KMS-11 (cell line): ENCODE results near the gene KLHDC7B.

ENCODE experiments used
- H2AFZ ChIP-seq: fragments of 200-600 bp; sonication (generic); 2 replicates; pipeline ENCODE4 v1.6.1; 2016; ENCODE audit warnings: antibody characterized with exemption, mixed run types, low read depth
- H3K27ac ChIP-seq: fragments of 200-600 bp; sonication (generic); 2 replicates; pipeline ENCODE4 v1.6.1; 2016; ENCODE audit warnings: mild to moderate bottlenecking, mixed run types
- H3K27me3 ChIP-seq: fragments of 200-600 bp; sonication (generic); 2 replicates; pipeline ENCODE4 v1.6.1; 2017; ENCODE audit warnings: mild to moderate bottlenecking, low read depth, mixed run types, moderate library complexity; ENCODE audit not compliant: insufficient read depth
- H3K36me3 ChIP-seq: fragments of 200-600 bp; sonication (generic); 2 replicates; pipeline ENCODE4 v1.6.1; 2017; ENCODE audit warnings: mild to moderate bottlenecking, mixed run types; ENCODE audit not compliant: insufficient read depth
- H3K4me1 ChIP-seq: fragments of 200-600 bp; sonication (generic); 2 replicates; pipeline ENCODE4 v1.6.1; 2016; ENCODE audit warnings: mild to moderate bottlenecking, low read depth, mixed run types; ENCODE audit not compliant: poor library complexity, severe bottlenecking
- H3K4me2 ChIP-seq: fragments of 200-600 bp; sonication (generic); 2 replicates; pipeline ENCODE4 v1.7.0; 2016; ENCODE audit warnings: mild to moderate bottlenecking, mixed run types
- H3K4me3 ChIP-seq: fragments of 200-600 bp; sonication (generic); IDR thresholded peaks from 2 replicates; pipeline ENCODE4 v1.6.1; 2017; ENCODE audit warnings: low read depth, low read length, mixed read lengths; ENCODE audit not compliant: insufficient read depth
- H3K79me2 ChIP-seq: fragments of 200-600 bp; sonication (generic); 2 replicates; pipeline ENCODE4 v1.6.1; 2016; ENCODE audit warnings: low read depth, mixed run types; ENCODE audit not compliant: insufficient read depth
- H3K9ac ChIP-seq: fragments of 200-600 bp; sonication (generic); 2 replicates; pipeline ENCODE4 v1.6.1; 2016; ENCODE audit warnings: mild to moderate bottlenecking, mixed run types
- H4K20me1 ChIP-seq: fragments of 200-600 bp; sonication (generic); 2 replicates; pipeline ENCODE4 v1.6.1; 2016; ENCODE audit warnings: mild to moderate bottlenecking, mixed run types; ENCODE audit not compliant: insufficient read depth
- CTCF ChIP-seq: fragments of 200-600 bp; sonication (generic); conservative IDR thresholded peaks from 2 replicates; pipeline ENCODE4 v1.6.1; 2017; ENCODE audit warnings: low read depth, mild to moderate bottlenecking, antibody characterized with exemption, low read length, moderate library complexity, mixed read lengths

The KLHDC7B gene

GRCh38 chr22:50567721-50568252 lies 22.1 kb downstream of the KLHDC7B start:
- Histone ChIP-seq H3K27ac (no peak overlapping the region), H3K4me2 (no peak overlapping the region), H4K20me1 (no peaks in the 10 kb centered on the region), H3K4me3 (no peak overlapping the region), H3K36me3 (no peaks in the 10 kb centered on the region), H3K79me2 (no peaks in the 10 kb centered on the region), H3K27me3 (no peaks in the 10 kb centered on the region), H3K4me1 (peaks cover 6% of the 10 kb centered on the region), H2AFZ (no peak overlapping the region), H3K9ac (no peak overlapping the region)
- TF ChIP-seq CTCF: no peak

- no peaks in the 10 kb centered on the region for H4K20me1 ChIP-seq
- no peaks in the 10 kb centered on the region for H3K79me2 ChIP-seq
- H3K4me3 ChIP-seq: no peak overlapping the region
- H3K36me3 ChIP-seq: no peaks in the 10 kb centered on the region
- H3K4me1 ChIP-seq: peaks cover 3% of the 10 kb centered on the region
- H3K27ac ChIP-seq: no peak overlapping the region
- H2AFZ ChIP-seq: no peak overlapping the region
- no peak for TF ChIP-seq CTCF
- H3K27me3 ChIP-seq: no peaks in the 10 kb centered on the region
- no peak overlapping the region for H3K9ac ChIP-seq
- H3K4me2 ChIP-seq: no peak overlapping the region
These were observed 22.9 kb downstream of the KLHDC7B start for GRCh38 chr22:50568626-50569025.

GRCh38 chr22:50569041-50569459 lies 23.4 kb downstream of the KLHDC7B start:
- Histone ChIP-seq H3K79me2 (no peaks in the 10 kb centered on the region), H3K9ac (no peak overlapping the region), H3K36me3 (no peaks in the 10 kb centered on the region), H3K4me2 (no peak overlapping the region), H3K27me3 (no peaks in the 10 kb centered on the region), H3K4me1 (no peaks in the 10 kb centered on the region), H4K20me1 (no peaks in the 10 kb centered on the region), H2AFZ (no peak overlapping the region), H3K4me3 (no peak overlapping the region), H3K27ac (no peak overlapping the region)
- no peak for TF ChIP-seq CTCF

- no peak overlapping the region for H2AFZ ChIP-seq
- no peaks in the 10 kb centered on the region for H4K20me1 ChIP-seq
- no peak overlapping the region for H3K27ac ChIP-seq
- no peaks in the 10 kb centered on the region for H3K4me1 ChIP-seq
- H3K9ac ChIP-seq: no peak overlapping the region
- no peaks in the 10 kb centered on the region for H3K79me2 ChIP-seq
- no peaks in the 10 kb centered on the region for H3K36me3 ChIP-seq
- no peaks in the 10 kb centered on the region for H3K27me3 ChIP-seq
- H3K4me2 ChIP-seq: no peak overlapping the region
- H3K4me3 ChIP-seq: no peak overlapping the region
- no peak for TF ChIP-seq CTCF
These were observed 24.3 kb downstream of the KLHDC7B start for GRCh38 chr22:50569896-50570535.
